Measurements from ENCODE around the gene CTNNBL1. TPM values are rescaled to one million over a fixed set of nuclear protein-coding genes. Genes with fewer than 3 reads are reported as not detected.

The CTNNBL1 gene
- total RNA-seq, 1 donor from 2014 or later: 33.3 TPM

DNA sequence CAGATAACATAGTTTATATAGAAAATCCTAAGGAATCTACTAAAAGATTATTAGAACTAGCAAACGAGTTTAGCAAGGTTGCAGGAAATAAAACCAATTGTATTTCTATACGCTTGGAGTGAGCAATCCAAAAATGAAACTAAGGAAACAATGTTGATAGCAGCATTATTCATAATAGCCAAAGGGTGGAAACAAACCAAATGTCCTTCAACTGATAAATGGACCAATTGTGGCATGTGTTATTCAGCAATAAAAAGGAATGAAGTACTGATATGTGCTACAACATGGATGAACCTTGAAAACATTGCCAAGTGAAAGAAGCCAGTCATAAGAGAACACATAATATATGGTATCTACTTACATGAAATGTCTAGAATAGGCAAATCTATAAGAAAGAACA is 108.1 kb downstream of the CTNNBL1 start:
- H3K27me3 ChIP-seq: no peaks in the 10 kb centered on the region
- H3K36me3 ChIP-seq: peaks cover 31% of the 10 kb centered on the region in 2 donors
- no peaks in the 10 kb centered on the region for H3K9me3 ChIP-seq
- H3K27ac ChIP-seq: no peak overlapping the region
- H3K4me3 ChIP-seq: no peak overlapping the region
- TF ChIP-seq, protein P1, sequence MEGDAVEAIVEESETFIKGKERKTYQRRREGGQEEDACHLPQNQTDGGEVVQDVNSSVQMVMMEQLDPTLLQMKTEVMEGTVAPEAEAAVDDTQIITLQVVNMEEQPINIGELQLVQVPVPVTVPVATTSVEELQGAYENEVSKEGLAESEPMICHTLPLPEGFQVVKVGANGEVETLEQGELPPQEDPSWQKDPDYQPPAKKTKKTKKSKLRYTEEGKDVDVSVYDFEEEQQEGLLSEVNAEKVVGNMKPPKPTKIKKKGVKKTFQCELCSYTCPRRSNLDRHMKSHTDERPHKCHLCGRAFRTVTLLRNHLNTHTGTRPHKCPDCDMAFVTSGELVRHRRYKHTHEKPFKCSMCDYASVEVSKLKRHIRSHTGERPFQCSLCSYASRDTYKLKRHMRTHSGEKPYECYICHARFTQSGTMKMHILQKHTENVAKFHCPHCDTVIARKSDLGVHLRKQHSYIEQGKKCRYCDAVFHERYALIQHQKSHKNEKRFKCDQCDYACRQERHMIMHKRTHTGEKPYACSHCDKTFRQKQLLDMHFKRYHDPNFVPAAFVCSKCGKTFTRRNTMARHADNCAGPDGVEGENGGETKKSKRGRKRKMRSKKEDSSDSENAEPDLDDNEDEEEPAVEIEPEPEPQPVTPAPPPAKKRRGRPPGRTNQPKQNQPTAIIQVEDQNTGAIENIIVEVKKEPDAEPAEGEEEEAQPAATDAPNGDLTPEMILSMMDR (IDR thresholded peaks at IDR 0.05): no peak
- H3K4me1 ChIP-seq: no peaks in the 10 kb centered on the region
- no peak for DNase-seq (ENCODE audit: low spot score in 2 of 2)
- intact Hi-C loops (cut with DNase I): no loop called here

- H3K9me3 ChIP-seq: no peaks in the 10 kb centered on the region
- peaks cover 26 to 29% of the 10 kb centered on the region in 2 donors for H3K36me3 ChIP-seq
- H3K4me1 ChIP-seq: no peaks in the 10 kb centered on the region
- H3K4me3 ChIP-seq: no peak overlapping the region
- DNase-seq (ENCODE audit: low spot score in 2 of 2): no peak
- H3K27ac ChIP-seq: no peak overlapping the region
- H3K27me3 ChIP-seq: no peaks in the 10 kb centered on the region
- TF ChIP-seq, protein P1 (IDR thresholded peaks at IDR 0.05): no peak
- intact Hi-C loops (cut with DNase I): no loop called here
These were observed 109.8 kb downstream of the CTNNBL1 start for GRCh38 chr20:37803438-37804307.

DNA sequence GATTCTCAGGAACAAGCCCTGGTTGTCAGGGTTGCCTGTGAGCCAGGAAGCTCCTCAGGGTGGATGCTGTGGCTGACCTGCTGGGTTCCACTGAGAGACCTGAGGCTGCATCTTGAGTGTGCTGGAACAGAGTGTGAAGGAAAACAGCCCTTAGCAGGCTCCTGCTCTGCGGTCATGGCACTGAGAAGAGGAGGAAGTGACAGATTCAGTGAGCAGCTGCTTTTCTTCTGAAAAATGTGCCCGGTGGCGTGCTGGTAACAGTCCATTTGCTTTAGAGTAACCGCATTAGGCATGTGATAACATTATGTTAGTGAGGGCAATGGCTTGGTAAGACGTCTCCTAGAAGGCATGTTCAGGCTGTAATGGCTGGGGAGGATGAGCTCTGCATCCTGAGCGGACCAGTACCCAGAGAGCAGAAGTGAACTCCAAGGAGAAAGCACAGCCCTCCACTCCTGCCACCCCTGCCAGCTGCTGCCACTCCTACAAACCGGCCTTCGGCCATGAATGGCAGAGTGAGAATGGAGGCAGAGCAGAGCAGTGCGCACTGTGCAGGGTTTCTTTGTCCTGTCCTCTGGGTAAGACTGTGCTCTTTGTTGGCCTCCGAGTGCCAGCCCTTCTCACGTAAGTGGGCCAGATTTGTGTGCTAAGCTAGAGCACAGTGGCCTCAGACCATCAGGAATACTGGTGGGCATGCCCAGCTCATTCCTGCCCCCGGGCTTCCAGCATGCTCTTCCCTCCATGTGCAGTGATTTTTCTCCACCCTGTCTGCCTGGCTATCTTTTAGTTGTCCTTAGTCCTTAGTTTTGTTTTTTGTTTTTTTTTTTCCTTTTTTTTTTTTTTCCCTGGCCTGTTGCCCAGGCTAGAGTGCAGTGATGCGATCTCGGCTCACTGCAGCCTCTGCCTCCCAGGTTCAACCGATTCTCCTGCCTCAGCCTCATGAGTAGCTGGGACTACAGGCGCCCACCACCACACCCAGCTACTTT is 111.0 kb downstream of the CTNNBL1 start:
- intact Hi-C loops (cut with DNase I): no loop called here
- peaks cover 21 to 30% of the 10 kb centered on the region in 2 donors for H3K36me3 ChIP-seq
- no peak overlapping the region for H3K27ac ChIP-seq
- H3K4me3 ChIP-seq: no peak overlapping the region
- no peaks in the 10 kb centered on the region for H3K4me1 ChIP-seq
- no peaks in the 10 kb centered on the region for H3K9me3 ChIP-seq
- DNase-seq (ENCODE audit: low spot score in 2 of 2): no peak
- TF ChIP-seq, protein P1 (IDR thresholded peaks at IDR 0.05): no peak
- no peaks in the 10 kb centered on the region for H3K27me3 ChIP-seq

GRCh38 chr20:37807471-37808232 is 113.8 kb downstream of the CTNNBL1 start:
- Histone ChIP-seq H3K9me3 (no peaks in the 10 kb centered on the region), H3K36me3 (peaks cover 21 to 33% of the 10 kb centered on the region in 2 donors), H3K4me3 (no peak overlapping the region), H3K4me1 (no peaks in the 10 kb centered on the region), H3K27me3 (no peaks in the 10 kb centered on the region), H3K27ac (no peak overlapping the region)
- intact Hi-C loops (cut with DNase I): no loop called here
- TF ChIP-seq, protein P1 (IDR thresholded peaks at IDR 0.05): no peak
- no peak for DNase-seq (ENCODE audit: low spot score in 2 of 2)
